ENCODE data around the gene SPACA7. TPM values are rescaled to one million over a fixed set of nuclear protein-coding genes. Genes with fewer than 3 reads are reported as not detected.

SPACA7 gene
- total and polyA plus RNA-seq, 2 of the 13 experiments (the other 11 are each of a cell fraction or from before 2014, with no cell fraction given) = not detected

DNA sequence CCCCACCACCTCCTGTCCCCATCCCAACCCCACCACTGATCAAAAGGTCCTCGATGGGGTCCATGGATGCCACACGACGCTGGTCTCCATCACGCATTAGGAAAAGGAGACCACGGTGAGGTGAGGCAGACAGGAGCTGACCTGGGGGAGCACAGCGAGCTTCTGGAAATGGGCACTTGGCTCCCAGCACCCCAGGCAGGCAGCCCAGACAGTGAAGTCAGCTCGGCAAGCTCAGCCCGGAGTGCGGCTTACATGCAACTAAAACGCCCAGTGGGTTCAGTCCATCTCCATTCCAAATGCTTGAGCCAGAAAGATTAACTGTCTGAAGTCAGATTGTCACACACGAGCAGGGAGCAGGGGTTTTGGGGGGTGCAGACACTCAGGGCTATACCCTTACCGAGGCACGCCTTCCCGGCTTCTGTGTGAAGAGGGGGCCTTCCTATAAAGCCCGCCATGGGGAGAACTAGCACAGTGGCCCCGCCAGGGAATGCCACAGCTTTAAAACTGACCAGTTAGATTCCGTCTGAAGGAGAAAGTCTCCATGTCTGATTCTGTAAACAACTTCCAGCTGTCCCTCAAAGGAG, 79.4 kb downstream of the SPACA7 start:
- Histone ChIP-seq H3K36me3 (replicated peaks in 1 of 2; ENCODE audit: control insufficient read depth in 1 of 2, insufficient read depth in 2 of 2, low read length in 2 of 2) (no peaks in the 10 kb centered on the region), H3K4me2 (ENCODE audit: low read depth, low read length) (no peak overlapping the region), H3K9ac (ENCODE audit: insufficient read depth, low read depth, low read length) (no peak overlapping the region), H4K20me1 (ENCODE audit: insufficient read depth, low read length) (no peaks in the 10 kb centered on the region), H3K4me1 (ENCODE audit: insufficient read depth, low read length) (no peaks in the 10 kb centered on the region), H3K79me2 (ENCODE audit: insufficient read depth, low read length) (no peaks in the 10 kb centered on the region), H3K4me3 (replicated peaks in 1 of 3; ENCODE audit: insufficient read depth in 1 of 3, low read depth in 2 of 3, low read length in 3 of 3) (no peak overlapping the region), H3K27me3 (ENCODE audit: control insufficient read depth in 1 of 2, insufficient read depth in 2 of 2, low read length in 2 of 2) (peaks cover 20 to 69% of the 10 kb centered on the region in 2 experiments), H2AFZ (ENCODE audit: low read length) (no peak overlapping the region), H3K27ac (ENCODE audit: extremely low read length, insufficient read depth, low read length) (no peak overlapping the region), H3K9me3 (ENCODE audit: low read length) (no peaks in the 10 kb centered on the region)
- ChIA-PET CTCF (ENCODE audit: low intra/inter-chr PET ratio, low total read pairs) (no interaction called here), POLR2A (no interaction called here)
- 16% methylated on average over 10 of the region's 17 CpGs for WGBS (ENCODE audit: low lambda C conversion rate)
- no TSS peak for BruUV-seq (replicated peaks)
- TF ChIP-seq CAMTA2 (CRISPR knock-in tag; IDR thresholded peaks at IDR 0.05; ENCODE audit: borderline replicate concordance) (no peak), ZNF501 (CRISPR knock-in tag; IDR thresholded peaks at IDR 0.05) (no peak), JDP2 (CRISPR knock-in tag; IDR thresholded peaks at IDR 0.05; ENCODE audit: borderline replicate concordance) (no peak), PHF5A (CRISPR knock-in tag; IDR thresholded peaks at IDR 0.05; ENCODE audit: low read depth, unreplicated experiment) (no peak), SP140L (CRISPR knock-in tag; IDR thresholded peaks at IDR 0.05; ENCODE audit: borderline replicate concordance) (no peak), ZNF10 (CRISPR knock-in tag; IDR thresholded peaks at IDR 0.05; ENCODE audit: borderline replicate concordance, low read depth) (no peak), KLF11 (CRISPR knock-in tag; IDR thresholded peaks at IDR 0.05) (no peak)
- intact Hi-C loops (cut with micrococcal nuclease; ENCODE audit: unreplicated experiment) (no loop called here), in situ Hi-C loops (cut with HindIII; ENCODE audit: extremely low pct_ligation_motif_present, low pct_unique_long_range_greater_than_20kb) (no loop called here)
- DNase-seq (ENCODE audit: low spot score) (no peak), FAIRE-seq (no peak), ATAC-seq (no peak)

- no peak overlapping the region for H3K9ac ChIP-seq (ENCODE audit: insufficient read depth, low read depth, low read length)
- H3K4me3 ChIP-seq (replicated peaks in 1 of 3; ENCODE audit: insufficient read depth in 1 of 3, low read depth in 2 of 3, low read length in 3 of 3) = no peak overlapping the region
- H3K4me1 ChIP-seq (ENCODE audit: insufficient read depth, low read length) = no peaks in the 10 kb centered on the region
- no TSS peak for BruUV-seq (replicated peaks)
- no peak for FAIRE-seq
- H4K20me1 ChIP-seq (ENCODE audit: insufficient read depth, low read length) = no peaks in the 10 kb centered on the region
- no peak overlapping the region for H3K27ac ChIP-seq (ENCODE audit: extremely low read length, insufficient read depth, low read length)
- no peak for DNase-seq (ENCODE audit: low spot score)
- H3K79me2 ChIP-seq (ENCODE audit: insufficient read depth, low read length) = no peaks in the 10 kb centered on the region
- in situ Hi-C loops (cut with HindIII; ENCODE audit: extremely low pct_ligation_motif_present, low pct_unique_long_range_greater_than_20kb) (no loop called here), intact Hi-C loops (cut with micrococcal nuclease; ENCODE audit: unreplicated experiment) (no loop called here)
- no peak overlapping the region for H3K4me2 ChIP-seq (ENCODE audit: low read depth, low read length)
- ATAC-seq = no peak
- peaks cover 19 to 62% of the 10 kb centered on the region in 2 experiments; a peak in 4 of 5 replicates for H3K27me3 ChIP-seq (ENCODE audit: control insufficient read depth in 1 of 2, insufficient read depth in 2 of 2, low read length in 2 of 2)
- ChIA-PET POLR2A (no interaction called here), CTCF (ENCODE audit: low intra/inter-chr PET ratio, low total read pairs) (no interaction called here)
- H3K36me3 ChIP-seq (replicated peaks in 1 of 2; ENCODE audit: control insufficient read depth in 1 of 2, insufficient read depth in 2 of 2, low read length in 2 of 2) = no peaks in the 10 kb centered on the region
- no peaks in the 10 kb centered on the region for H3K9me3 ChIP-seq (ENCODE audit: low read length)
- TF ChIP-seq PLRG1 (conservative IDR thresholded peaks at IDR 0.05) = no peak
- H2AFZ ChIP-seq (ENCODE audit: low read length) = no peak overlapping the region
- 39% methylated on average over 20 of the region's 22 CpGs for WGBS (ENCODE audit: low lambda C conversion rate)
These were observed 80.2 kb downstream of the SPACA7 start for GRCh38 chr13:112456138-112457056.

All from HepG2 (cell line).